Right renal cortex interstitium (tissue), 3 donors: ENCODE data around the gene CACNA2D1. TPM values are rescaled to one million over a fixed set of nuclear protein-coding genes. Genes with fewer than 3 reads are reported as not detected.

Experiments used
- DNase-seq, 3 donors: peaks; one replicate each; pipeline ENCODE4 v3.0.0-alpha.2; 2013; ENCODE audit warnings: low read depth in 3 of 3, low spot score in 2 of 3
- polyA plus RNA-seq, 3 donors: library from polyadenylated mRNA; unstranded; fragments of 120-200 nt; gene quantifications; one replicate each; pipeline ENCODE4 v1.2.1, GENCODE V29; 2013; ENCODE audit not compliant: insufficient read length in 3 of 3

CACNA2D1 gene
- polyA plus RNA-seq, 3 donors: 24.8 to 27.1 (median 25.3) TPM

DNA sequence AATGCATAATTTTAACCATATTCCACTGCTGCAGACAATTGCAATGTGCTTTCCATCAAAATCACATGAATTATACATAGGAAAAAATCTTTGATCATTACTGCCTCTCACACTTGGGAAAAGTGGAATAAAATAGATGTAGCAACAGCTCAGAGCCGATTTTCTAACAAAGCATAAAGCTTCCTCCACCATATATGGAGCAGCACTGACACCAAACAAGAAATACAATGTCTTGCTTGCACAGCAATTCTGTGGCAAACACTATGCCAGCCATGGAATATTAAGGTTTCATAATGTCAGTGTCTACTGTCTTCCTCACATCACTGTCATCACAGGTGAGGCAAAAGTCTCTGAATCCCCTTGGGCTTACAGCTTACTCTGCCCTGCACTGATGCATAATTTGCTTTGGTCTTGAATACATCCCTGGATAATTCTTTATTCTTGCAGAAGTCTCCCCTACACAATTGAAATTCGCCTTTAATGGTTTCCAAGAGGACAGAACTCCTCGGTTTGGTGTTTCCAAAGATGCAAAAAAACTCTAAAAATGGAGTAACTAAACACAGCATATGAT, 198.5 kb downstream of the CACNA2D1 start:
- no peak for DNase-seq

DNA sequence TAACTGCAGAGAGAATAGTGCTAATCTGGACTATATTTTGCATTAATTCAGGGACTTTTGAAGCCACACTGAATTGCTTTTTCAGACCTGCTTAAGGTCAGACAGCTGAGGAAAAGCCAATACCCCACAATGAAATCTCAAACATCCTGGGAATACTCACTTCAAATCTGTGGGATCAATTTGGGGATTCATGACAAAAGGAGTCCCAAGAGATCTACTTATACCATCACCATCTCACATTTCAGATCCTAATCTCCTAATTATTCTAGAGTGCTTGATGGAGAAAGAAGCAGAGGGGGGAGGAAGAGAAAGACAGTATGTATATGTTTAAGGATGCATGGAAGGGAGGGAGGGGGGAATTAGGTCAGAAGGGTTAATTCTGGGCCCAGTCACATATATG, 202.2 kb downstream of the CACNA2D1 start:
- no peak for DNase-seq

DNA sequence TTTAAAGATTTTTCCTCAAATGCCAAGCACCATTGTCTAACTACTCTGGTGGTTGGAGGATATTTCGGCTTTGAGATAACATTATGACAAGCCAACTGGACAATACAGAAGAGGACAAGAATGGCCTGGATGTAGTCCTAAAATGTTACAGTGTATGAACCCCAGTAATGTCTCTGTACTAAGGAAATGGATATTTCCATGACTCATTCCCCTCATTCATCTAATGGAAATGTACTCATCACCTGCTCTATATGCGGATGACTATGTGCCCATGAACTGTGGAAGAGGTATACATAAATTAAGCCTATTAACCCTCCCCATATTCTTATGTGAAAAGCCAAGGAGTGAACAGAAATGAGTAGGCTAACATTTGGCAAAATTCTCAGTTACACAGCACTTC, 207.9 kb downstream of the CACNA2D1 start:
- DNase-seq: no peak

DNA sequence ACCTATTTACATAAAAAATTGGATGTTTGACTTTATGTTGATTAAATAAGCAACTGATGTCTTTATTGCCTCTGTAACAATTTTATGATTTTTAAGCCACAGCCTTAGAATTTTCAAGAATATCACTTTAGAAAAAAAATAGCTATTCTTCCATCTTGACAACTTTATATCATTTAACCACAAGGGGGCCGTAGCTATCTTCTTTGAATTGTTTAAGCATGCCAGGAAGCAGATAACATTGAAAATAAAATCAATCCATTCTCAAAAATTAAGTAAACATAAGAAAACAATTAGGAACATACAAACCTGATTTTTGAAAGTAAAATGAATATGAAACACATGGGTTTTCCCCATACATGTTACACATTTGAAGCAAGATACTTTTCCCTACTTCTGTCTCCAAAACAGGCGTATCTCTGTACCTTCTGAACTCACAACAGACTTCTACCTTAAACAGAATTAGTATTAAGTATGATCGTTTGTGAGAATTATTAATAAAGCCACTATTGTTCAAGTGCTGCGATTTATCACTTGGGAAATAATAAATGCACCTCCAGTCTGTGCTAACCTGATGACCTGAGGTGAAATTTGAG, 209.0 kb downstream of the CACNA2D1 start:
- peak; percentile 8 to 20 (median 17) for DNase-seq

DNA sequence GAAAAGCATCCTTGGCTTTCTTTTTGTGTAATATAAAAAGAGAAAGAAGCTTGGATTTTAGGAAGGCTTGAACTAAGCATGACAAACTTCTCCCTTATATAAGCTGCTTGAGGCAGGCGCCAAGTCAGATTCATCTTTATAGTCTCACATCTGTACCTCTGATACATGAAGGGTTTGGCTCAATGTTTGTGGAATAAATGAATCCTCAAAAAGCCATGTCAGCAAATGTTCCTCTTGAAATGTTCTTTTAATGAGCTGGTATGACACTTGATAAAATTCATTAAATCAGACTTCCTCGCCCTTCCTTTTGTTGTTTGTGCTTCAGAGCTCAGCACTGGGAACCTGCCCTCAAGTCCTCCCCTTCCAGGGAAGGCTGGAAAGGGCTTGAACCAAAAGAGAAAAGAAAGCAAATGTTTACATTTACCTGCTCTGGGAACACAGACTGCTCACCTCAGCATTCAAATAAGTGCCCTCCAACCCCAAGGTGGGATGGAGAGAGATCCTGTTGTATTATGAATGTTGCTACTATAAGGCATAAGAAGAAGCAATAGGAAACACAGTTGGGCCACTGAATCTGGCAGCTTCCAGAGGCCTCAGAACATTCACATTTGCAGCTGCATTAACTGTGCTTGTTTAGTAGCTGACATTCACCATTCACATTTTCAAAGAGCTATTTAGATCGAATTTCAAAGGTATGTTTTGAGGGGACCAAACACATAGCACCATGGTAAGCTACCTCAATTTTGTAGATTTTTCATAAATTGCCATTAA, 212.6 kb downstream of the CACNA2D1 start:
- no peak for DNase-seq

DNA sequence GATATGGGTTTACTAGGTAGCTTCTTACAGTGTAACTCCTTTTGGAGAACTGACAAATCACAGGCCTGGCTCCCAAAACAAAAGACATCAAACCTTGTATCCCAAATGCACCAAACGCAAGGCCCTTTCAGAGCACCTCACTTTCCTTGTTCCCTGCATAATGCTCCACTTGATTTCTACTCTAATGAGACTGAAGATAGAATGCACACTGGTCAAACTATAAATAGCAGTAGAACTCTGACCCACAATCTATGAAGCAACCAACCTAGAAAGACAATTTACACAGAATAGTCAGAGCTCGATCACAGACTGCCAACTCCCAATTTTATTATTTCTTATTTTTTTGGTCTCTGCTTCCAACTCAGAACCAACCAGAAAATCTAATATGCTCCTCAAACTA, 214.4 kb downstream of the CACNA2D1 start:
- DNase-seq: no peak

DNA sequence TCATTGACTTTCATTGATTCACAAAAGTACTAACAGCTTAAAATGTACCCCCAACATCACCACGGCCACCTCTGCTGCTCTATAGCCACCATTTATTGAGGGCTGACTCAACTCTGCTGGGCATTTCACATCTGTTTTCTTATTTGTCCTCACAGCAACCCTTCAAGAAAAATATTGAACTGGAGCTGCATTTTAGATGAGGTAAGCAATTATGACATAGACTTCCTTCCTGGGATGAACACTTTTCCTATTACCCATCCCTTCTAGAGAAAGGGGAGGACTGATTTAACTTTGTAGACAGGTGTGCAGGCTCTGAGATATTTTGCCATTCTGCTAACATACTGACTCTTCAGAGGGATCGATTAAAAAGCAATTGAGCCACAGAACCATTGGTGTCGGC, 217.4 kb downstream of the CACNA2D1 start:
- DNase-seq: no peak

DNA sequence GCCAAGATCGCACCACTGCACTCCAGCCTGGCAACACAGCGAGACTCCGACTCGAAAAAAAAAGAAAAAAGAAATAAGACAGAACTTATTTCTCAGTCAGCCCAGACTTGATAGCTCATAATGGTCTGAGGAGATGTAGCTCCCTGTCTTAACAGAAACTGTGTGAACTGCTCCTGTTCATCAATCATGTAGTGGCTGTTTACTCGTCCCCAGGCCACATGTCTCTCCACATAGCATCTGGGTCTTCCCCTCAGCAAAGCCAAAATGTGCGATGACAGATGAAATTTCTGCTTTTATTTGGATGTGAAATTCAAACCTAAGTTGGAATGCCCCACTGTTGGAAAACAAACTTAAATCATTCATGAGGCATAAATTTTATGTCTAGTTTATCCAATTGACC, 219.0 kb downstream of the CACNA2D1 start:
- no peak for DNase-seq

DNA sequence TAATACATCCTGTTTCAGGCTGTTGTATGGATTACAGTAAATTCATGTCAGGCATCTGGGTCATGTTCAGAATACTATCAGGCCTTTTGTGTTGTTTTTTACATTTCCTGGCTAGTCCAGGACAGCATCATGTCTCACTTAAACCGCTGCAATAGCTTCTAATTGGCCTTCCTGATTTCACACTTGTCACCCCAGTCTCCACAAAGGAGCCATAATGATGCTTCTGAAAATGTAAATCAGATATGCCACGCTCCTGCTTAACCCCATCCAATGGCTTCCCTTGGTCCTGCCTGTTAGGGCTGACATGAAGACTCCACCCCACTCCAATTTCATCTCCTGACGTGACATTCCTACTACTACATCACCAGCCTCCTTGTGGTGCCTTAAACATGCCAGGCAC, 220.0 kb downstream of the CACNA2D1 start:
- DNase-seq: no peak

DNA sequence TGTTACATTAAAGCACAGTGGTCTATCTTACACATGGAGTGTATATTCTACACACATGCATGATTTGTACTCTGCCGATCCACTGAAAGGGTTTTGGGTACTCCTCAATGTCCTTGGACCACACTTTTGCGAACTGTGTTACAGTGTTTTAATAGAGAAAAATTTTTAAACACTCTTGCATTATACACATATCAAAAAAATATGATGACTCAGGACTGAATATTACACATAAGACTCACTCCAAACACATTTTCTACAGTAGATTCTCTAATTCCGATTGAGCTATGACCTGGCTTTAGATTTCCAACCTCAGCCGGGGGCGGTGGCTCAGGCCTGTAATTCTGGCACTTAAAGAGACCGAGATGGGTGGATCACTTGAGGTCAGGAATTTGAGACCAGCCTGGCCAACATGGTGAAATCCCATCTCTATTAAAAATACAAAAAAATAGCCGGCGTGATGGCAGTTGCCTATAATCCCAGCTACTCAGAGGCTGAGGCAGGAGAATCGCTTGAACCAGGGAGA, 222.4 kb downstream of the CACNA2D1 start:
- DNase-seq: no peak

DNA sequence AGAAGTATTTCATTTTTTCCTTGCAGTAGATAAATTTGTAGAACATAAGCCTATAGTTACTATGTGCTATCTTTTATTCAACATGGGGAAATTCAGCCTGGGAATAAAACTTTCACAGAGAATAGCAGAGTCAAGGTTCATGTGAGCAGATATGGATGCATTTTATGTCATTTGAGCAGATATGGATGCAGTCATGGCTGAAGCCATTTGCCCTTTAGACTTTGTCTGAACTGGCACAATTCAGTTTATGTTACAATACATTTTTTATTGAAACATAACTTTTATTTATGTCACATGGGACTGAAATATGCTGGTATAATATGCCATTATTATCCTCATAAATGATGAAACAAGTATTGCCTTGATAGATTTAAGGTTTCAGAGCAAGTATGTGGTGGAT, 231.1 kb downstream of the CACNA2D1 start:
- no peak for DNase-seq

DNA sequence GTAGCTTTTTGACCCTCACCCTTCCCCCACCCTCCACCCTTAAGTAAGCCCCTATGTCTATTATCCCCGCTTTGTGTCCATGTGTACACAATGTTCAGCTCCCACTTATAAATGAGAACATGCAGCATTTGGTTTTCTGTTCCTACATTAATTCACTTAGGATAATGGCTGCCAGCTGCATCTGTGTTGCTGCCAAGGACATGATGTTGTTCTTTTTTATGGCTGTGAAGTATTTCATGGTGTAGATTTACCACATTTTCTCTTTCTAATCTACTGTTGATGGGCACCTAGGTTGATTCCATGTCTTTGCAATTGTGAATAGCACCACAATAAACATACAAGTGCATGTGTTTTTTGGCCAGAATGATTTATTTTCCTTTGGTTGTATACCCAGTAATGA, 232.2 kb downstream of the CACNA2D1 start:
- DNase-seq: no peak

DNA sequence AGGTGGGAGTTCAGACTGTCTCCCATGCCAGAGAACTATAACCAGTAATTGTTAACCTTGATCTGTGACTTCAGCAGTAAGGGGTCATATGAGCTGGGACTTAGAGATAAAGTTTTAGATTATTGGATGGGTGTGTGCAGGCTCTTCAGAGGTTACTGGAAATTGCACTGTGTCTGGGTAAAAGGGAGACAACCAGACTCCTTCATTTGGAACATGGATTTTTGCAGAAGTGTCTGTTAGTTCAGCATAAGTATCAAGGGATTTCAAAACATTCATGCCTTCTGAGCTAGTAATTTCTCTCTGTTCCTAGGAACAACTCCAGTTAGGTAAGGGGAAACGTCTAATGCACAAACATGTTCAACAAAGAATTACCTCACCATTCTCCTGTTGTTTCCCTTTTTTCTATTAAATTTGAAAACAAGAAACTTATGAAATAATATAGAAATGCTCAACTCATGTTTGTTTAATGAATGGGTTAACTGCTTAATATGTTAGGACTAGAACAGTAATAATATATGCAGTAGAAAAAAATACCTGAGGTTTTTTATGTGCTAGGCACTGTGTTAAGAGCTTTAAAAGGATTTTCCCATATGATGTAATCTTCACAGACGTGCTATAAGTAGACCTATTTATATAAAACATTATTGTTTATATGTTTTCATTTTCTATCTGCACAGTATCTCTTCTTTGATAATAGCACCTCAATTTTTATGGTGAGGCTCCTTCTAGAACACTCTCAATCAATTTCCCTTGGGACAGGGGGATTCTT, 233.0 kb downstream of the CACNA2D1 start:
- no peak for DNase-seq

DNA sequence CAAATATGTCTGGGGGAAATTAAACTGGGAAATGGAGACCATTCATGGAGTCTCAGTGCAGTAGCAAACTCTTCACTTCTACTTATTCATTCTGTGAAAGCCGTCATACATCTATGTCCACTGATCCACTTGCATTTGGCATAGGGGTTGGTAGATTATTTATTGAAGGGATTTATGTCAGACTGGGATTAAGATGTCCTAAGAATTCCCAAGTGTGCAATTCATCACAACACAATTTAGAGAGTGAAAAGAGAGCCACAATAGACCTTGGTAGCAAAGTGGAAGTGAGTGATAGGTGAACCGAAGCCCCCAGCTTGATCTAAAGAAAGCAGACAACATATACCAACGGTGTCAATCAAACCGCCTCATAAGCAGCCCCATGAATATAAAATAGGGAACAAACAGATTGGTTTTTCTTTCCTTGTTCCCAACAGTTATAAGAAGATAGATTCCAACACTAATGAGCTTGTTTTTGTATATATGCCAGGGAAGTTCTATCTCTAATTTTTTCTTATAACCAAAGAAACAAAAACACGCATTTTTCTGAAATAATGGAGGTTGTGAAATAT, 234.3 kb downstream of the CACNA2D1 start:
- DNase-seq: no peak

DNA sequence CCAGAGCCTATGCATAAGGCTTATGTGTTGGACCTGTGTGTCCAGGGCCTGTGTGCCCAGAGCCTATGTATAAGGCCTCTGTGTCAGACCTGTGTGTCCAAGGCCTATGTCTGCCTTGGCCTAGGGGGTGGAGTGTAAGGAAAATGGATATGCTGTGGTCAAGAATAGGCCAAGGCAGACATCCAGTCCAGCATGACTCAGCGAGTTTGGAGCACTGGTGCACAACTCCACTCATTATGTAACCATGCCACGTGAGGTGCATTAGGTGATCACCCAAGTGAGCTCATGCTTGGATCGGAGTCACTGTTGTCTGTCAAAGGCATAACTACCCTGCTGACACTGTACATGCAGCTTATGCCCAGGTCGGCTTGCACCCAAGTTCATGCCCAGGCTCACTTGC, 238.9 kb downstream of the CACNA2D1 start:
- DNase-seq: no peak

DNA sequence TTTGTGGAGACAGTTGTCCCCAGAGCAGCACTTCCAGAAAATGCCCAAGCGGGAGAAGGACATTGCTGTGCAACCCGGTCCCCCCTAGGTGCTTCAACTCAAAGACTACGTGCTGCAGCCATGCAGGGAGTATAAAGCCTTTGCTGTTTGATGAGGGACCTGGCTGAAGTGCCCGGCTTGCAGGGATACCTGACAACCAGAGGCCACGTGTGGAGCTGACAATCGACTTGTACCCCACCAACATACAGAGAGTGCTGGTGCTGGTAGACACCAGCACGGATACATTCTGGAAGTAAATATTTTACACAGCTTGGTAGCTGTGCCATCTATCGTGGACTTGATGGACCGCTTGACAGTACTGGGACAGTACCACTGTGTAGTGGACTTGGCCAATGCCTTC, 240.6 kb downstream of the CACNA2D1 start:
- no peak for DNase-seq

DNA sequence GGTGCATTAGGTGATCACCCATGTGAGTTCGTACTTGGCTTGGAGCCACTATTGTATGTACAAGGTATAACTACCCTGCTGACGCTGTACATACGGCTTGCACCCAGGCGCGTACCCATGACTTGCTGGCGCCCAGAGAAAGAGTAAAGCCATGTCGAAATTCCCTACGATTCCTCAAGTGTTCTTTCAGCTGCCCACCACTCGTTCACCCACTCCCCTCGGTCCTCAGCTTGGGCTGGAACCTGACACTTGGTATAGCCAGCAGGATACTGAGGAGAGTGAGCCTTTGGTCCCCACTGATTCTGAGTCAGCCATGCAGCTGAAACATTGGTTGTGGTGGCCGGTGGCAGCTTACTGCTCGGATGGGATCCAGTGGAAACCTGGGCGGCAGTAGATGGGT, 241.5 kb downstream of the CACNA2D1 start:
- no peak for DNase-seq

DNA sequence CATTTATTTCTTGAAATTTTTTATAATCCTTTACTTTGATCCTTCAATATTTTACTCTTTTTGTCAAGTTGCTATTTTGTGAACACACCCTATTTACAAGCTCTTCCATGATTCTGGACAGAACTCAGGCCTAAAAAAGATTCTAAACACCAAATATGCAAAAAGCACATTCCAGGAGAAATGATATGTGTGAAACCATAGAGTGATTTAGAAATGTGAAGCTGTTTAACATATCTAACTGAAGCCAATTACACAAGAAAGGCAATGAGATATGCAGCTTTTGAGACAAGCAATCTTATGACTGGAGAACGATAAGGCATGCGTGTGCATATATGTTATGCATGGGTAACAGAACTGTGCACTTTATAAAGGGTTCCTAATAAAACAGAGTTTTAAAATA, 243.0 kb downstream of the CACNA2D1 start:
- no peak for DNase-seq

DNA sequence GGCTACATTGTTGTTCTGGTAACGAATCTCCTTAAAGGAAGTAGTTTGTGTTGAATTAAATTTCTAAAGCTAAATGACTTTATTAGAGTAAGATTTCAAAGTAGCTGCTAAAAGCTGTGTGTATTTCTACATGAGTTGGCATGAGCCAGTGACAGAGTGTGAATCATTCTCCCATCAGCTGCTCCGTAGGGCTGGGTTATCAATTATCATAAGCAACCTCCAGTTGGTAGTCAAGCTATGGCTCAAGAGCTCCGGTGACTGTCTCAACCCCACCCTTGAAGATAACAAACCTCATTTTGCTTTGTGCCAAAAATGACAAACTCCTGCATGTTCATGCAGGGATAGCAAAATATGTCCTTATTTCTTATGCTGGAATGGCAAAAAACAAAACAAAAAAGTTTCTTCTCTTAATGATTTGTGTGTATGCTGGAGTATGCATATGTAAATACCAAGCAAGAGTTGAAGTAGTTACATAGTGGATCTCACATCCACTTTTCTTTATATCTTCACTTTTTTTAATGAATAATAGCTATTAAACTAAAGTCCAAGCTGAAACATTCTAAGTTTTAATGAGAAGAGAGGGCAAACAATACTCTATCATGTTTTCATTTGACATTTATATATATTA, 249.4 kb downstream of the CACNA2D1 start:
- DNase-seq: no peak

DNA sequence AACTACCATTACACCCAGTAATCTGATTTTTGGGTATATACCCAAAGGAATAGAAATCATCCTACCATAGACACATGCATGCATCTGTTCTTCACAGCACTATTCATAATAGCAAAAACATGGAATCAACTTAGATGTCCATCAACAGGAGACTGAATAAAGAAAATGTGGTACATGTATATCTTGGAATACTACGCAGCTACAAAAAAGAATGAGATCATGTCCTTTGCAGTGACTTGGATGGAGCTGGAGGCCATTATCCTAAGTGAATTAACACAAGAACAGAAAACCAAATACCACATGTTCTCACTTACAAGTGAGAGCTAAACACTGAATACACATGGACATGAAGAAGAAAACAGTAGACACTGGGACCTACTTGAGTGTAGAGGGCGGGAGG, 254.9 kb downstream of the CACNA2D1 start:
- DNase-seq: no peak

DNA sequence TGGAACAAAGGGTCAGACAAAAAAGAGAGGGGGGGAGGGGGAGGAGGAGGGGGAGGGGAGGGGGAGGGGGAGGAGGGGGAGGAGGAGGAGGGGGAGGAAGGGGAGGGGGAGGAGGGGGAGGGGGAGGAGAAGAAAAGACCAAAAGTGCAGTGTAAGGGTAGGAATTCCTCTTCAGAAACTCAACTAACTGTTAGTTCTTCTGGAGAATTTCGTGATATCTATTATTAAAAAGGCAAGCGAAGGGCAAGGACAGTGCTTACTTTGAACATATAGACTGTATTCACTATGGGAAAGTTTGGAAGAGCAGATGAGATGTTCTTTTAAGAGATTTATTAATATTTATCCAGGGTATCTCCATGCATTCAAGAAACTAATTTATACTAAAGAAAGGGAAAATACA, 258.1 kb downstream of the CACNA2D1 start:
- DNase-seq: no peak
